ENCODE measurements around the gene IFNW1. TPM values are rescaled to one million over a fixed set of nuclear protein-coding genes. Genes with fewer than 3 reads are reported as not detected.

The IFNW1 gene
- total and polyA plus RNA-seq, 10 of the 15 experiments (the other 5 are each of a cell fraction or from before 2014, with no cell fraction given) = 0.06 to 0.11 (median 0.09) TPM; not detected in 7

DNA sequence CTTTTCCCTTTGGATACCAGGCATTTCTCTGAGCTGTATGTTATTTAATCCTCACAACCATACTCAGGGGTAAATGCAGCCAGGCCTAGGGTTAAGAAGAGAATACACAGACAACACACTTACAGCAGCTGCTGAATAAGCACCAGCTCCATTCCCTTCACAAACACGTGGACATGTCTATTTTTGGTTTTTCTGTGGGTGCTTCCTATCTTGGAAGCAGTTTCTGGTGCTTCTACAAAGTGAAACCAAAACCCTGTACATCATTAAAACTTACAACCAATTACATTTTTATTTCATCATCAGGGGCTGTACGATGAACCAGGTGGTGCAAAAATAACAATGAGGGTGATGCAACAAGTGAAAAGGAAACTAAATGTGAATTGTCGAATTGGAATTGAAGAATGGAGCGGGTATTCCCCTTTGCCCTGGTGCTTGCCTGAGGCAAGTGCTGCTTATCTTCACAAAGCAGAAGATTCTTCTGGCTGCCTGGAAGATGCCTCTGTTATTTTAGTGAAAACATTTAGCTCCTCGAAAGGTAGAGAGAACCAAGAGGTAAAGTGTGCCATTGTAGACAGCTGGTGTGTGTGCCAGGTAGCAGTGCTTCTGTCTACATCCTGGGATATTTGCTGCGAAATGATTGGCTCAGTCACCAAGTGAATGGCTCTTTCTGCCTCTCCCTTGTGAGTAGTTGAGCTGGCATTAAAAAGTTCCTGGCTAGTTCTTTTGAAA lies 45.3 kb downstream of the IFNW1 start (continued):
- no peak for TF ChIP-seq ZBTB40 (IDR thresholded peaks at IDR 0.05; ENCODE audit: borderline replicate concordance)
- no peak for TF ChIP-seq ETV6 (conservative IDR thresholded peaks at IDR 0.05 in 1 of 2, IDR thresholded peaks at IDR 0.05 in 1 of 2; ENCODE audit: borderline replicate concordance in 1 of 2, low read depth in 1 of 2)
- no peak for TF ChIP-seq SP1 (IDR thresholded peaks at IDR 0.05; ENCODE audit: low read depth, low read length)
- 0 out of 2 replicates have a peak, but pooled peaks have one; percentile 38 for TF ChIP-seq MTA2 (IDR thresholded peaks at IDR 0.05; ENCODE audit: low read depth)
- TF ChIP-seq NFYB (IDR thresholded peaks at IDR 0.05; ENCODE audit: insufficient read depth, low read depth, low read length) = 0 out of 2 replicates have a peak, but pooled peaks have one; percentile 1
- no peak for TF ChIP-seq BACH1 (IDR thresholded peaks at IDR 0.05; ENCODE audit: borderline replicate concordance)
- TF ChIP-seq POLR2A (IDR thresholded peaks at IDR 0.05; ENCODE audit: low read depth, low read length) = 0 out of 2 replicates have a peak, but pooled peaks have one; percentile 19
- no peak for TF ChIP-seq EED (IDR thresholded peaks at IDR 0.05; ENCODE audit: low read depth)
- no peak for TF ChIP-seq BHLHE40 (IDR thresholded peaks at IDR 0.05; ENCODE audit: borderline replicate concordance in 1 of 2, low read depth in 2 of 2, low read length in 1 of 2)
- TF ChIP-seq IKZF2 (IDR thresholded peaks at IDR 0.05) = peak; percentile 63 to 69
- TF ChIP-seq RAD51 (IDR thresholded peaks at IDR 0.05) = peak; percentile 52
- TF ChIP-seq MEF2B (IDR thresholded peaks at IDR 0.05; ENCODE audit: partially characterized antibody, poor library complexity, severe bottlenecking) = peak; percentile 55

Data from GM12878 (cell line).